H1 (cell line): ENCODE results near the gene TRABD. TPM values are rescaled to one million over a fixed set of nuclear protein-coding genes. Genes with fewer than 3 reads are reported as not detected.

Source experiments
- CREB1 ChIP-seq: IDR thresholded peaks from 2 replicates; pipeline ENCODE4 v1.6.1; 2012; ENCODE audit warnings: inconsistent platforms
- GABPA ChIP-seq: IDR thresholded peaks from 2 replicates; pipeline ENCODE4 v1.6.1; 2011; ENCODE audit warnings: mild to moderate bottlenecking, low read length, moderate library complexity, borderline replicate concordance; ENCODE audit not compliant: insufficient read depth
- KDM5A ChIP-seq: fragments of 200-600 bp; IDR thresholded peaks from 2 replicates; pipeline ENCODE4 v1.7.1; 2012; ENCODE audit warnings: mild to moderate bottlenecking, low read length, inconsistent platforms, mixed read lengths
- SIN3A ChIP-seq, 2 experiments: IDR thresholded peaks in 1 of 2; conservative IDR thresholded peaks in 1 of 2; 2 replicates each; pipeline ENCODE4 v1.6.1; 2011 to 2012; ENCODE audit warnings: low read length in 2 of 2, improper control_type of control experiment in 1 of 2, low read depth in 1 of 2, mild to moderate bottlenecking in 1 of 2
- polyA plus RNA-seq, 7 experiments: library from polyadenylated mRNA; depleted of rRNA in 3 of 7; stranded (reverse) in 5 of 7; unstranded in 2 of 7; fragments of >200 nt in 5 of 7; fragments of 200-250 nt in 2 of 7; gene quantifications; 1 replicate in 5 of 7; 2 replicates in 1 of 7; 4 replicates in 1 of 7; pipeline versions ENCODE4 v1.2.1 to v1.2.3, GENCODE V29; 2011 to 2013; ENCODE audit warnings: missing spikeins in 2 of 7, mixed read lengths in 2 of 7
- total RNA-seq: library from RNA; stranded (reverse); fragmentation: NEBNext Ultra II Directional; extraction: Animal tissue kit (Norgen Biotek cat#: 25700); gene quantifications from 2 replicates; pipeline ENCODE4 v1.2.1, GENCODE V29; 2021
- TF ChIP-seq, protein P1 (sequence below): IDR thresholded peaks from 2 replicates; pipeline ENCODE4 v1.6.1; 2012; ENCODE audit warnings: inconsistent platforms

Gene TRABD
- total and polyA plus RNA-seq, 2 of the 8 experiments (the other 6 are each of a cell fraction or from before 2014, with no cell fraction given): 44.2 to 57.5 TPM

DNA sequence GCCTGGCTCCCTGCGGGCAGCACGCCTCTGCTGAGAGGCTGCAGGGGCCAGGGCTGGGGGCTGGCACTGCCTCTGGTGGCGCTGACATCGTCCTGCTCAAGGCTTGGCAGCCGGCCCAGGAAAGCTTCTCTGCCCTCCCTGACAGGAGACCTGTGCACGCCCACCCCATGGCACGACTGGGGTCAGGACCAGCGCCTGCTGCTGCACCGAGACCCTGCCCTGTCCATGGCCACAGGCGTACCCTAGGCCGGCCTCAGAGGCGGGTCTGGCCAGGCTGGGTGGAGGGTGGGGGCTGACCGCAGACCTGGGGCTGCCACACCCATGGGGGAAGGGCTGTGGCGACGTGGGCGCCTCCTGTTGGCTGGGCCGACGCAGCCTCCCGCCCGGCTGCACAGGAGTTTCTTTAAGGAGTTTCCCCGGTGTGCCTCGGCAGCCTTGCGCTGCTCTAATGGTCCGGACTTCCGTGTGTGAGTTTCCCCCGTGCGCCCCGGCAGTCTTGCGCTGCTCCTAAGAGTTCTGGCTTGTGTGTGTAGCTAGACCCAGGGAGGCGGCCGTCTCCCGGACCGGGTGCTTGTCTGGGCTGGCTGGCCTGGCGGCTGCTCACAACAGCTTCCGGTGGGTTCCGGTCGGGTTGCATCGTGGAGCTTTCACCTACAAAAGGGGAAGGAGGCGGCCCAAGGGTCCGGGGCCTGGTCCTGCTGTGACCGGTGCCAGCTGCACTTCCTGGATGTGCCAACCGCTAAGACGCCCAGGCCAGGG, 4.6 kb downstream of the TRABD start (continued):
- TF ChIP-seq GABPA: peak; percentile 33; the same call in 1 of the 2 replicates
- TF ChIP-seq, protein P1, sequence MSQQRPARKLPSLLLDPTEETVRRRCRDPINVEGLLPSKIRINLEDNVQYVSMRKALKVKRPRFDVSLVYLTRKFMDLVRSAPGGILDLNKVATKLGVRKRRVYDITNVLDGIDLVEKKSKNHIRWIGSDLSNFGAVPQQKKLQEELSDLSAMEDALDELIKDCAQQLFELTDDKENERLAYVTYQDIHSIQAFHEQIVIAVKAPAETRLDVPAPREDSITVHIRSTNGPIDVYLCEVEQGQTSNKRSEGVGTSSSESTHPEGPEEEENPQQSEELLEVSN: peak; percentile 42; the same call in 1 of the 2 replicates
- peak; percentile 74 for TF ChIP-seq CREB1
- TF ChIP-seq SIN3A (conservative IDR thresholded peaks at IDR 0.05 in 1 of 2, IDR thresholded peaks at IDR 0.05 in 1 of 2; ENCODE audit: low read depth in 1 of 2, low read length in 2 of 2): peak in 1 of 2 experiments; percentile 58; a peak in 1 of 4 replicates
- TF ChIP-seq KDM5A: no peak
- TF ChIP-seq, all 59 proteins: peak for 9
